Mammary epithelial cell (primary cell): ENCODE results near the gene RILPL1.

ENCODE experiments used
- EZH2 ChIP-seq: IDR thresholded peaks from 2 replicates; pipeline ENCODE4 v1.6.1; 2012; ENCODE audit warnings: low read length, inconsistent platforms, borderline replicate concordance
- TF ChIP-seq, protein P1 (sequence below), 2 donors: IDR thresholded peaks in 1 of 2; conservative IDR thresholded peaks in 1 of 2; 2 replicates each; pipeline ENCODE4 v1.5.1; 2011 to 2012; ENCODE audit warnings: inconsistent platforms in 2 of 2, low read length in 2 of 2, mild to moderate bottlenecking in 2 of 2, control low read depth in 1 of 2, low read depth in 1 of 2; ENCODE audit not compliant: insufficient read depth in 1 of 2; ENCODE audit errors: extremely low read depth in 1 of 2

DNA sequence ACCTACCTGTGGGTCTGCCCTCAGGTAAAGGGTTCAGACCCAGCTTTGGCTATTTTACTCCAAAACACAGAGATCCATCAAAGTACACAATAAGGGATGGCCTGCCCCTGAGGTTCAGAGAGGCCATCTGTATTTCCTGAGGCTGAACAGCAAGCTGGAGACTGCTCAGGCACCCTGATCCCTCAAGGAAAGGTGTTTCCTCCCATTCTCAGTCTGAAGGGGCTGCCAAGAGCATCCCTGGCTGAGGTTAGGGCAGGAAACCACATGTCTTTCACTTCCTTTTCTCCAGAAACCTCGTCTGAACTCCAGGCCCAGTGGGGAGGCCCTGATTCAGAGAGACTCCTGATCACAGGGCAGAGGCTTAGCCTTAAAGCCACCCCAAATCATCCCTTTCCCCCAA is 1.5 kb downstream of the RILPL1 start:
- TF ChIP-seq, protein P1, sequence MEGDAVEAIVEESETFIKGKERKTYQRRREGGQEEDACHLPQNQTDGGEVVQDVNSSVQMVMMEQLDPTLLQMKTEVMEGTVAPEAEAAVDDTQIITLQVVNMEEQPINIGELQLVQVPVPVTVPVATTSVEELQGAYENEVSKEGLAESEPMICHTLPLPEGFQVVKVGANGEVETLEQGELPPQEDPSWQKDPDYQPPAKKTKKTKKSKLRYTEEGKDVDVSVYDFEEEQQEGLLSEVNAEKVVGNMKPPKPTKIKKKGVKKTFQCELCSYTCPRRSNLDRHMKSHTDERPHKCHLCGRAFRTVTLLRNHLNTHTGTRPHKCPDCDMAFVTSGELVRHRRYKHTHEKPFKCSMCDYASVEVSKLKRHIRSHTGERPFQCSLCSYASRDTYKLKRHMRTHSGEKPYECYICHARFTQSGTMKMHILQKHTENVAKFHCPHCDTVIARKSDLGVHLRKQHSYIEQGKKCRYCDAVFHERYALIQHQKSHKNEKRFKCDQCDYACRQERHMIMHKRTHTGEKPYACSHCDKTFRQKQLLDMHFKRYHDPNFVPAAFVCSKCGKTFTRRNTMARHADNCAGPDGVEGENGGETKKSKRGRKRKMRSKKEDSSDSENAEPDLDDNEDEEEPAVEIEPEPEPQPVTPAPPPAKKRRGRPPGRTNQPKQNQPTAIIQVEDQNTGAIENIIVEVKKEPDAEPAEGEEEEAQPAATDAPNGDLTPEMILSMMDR (conservative IDR thresholded peaks at IDR 0.05 in 1 of 2, IDR thresholded peaks at IDR 0.05 in 1 of 2; ENCODE audit: extremely low read depth in 1 of 2, insufficient read depth in 1 of 2, low read depth in 1 of 2, low read length in 2 of 2), result no peak
- no peak for TF ChIP-seq EZH2
